Tibial artery (tissue), 4 donors: ENCODE measurements around the gene CPSF3.

Source experiments
- DNase-seq, 2 donors: peaks; one replicate each; pipeline ENCODE4 v3.0.0-alpha.2; 2019
- H3K27ac ChIP-seq, 2 donors: fragments of 200-600 bp; sonication (generic) in 1 of 2; 1 replicate in 1 of 2; 2 replicates in 1 of 2; pipeline ENCODE4 v1.5.1; 2018 to 2019; ENCODE audit warnings: mild to moderate bottlenecking in 1 of 2
- H3K27me3 ChIP-seq, 2 donors: fragments of 200-600 bp; sonication (generic) in 1 of 2; one replicate each; pipeline versions ENCODE4 v1.5.1 to v1.6.0; 2016 to 2019
- H3K36me3 ChIP-seq, 3 donors: fragments of 200-600 bp; sonication (generic) in 2 of 3; one replicate each; pipeline ENCODE4 v1.5.1; 2016 to 2019; ENCODE audit warnings: mild to moderate bottlenecking in 2 of 3
- H3K4me1 ChIP-seq, 4 donors: fragments of 200-600 bp; sonication (generic) in 2 of 4; 1 replicate in 3 of 4; 2 replicates in 1 of 4; pipeline ENCODE4 v1.5.1; 2016 to 2019
- H3K4me3 ChIP-seq, 2 donors: fragments of 200-600 bp; sonication (generic) in 1 of 2; 1 replicate in 1 of 2; 2 replicates in 1 of 2; pipeline ENCODE4 v1.5.1; 2018 to 2019; ENCODE audit warnings: mild to moderate bottlenecking in 2 of 2
- H3K9me3 ChIP-seq, 3 donors: fragments of 200-600 bp; sonication (generic) in 1 of 3; one replicate each; pipeline ENCODE4 v1.5.1; 2016 to 2019
- intact Hi-C: fragments of 100-400 bp; cut with DNase I; formaldehyde crosslinking; loops from one replicate; pipeline ENCODE4 v1.15.0; 2023; ENCODE audit warnings: low total_unique reads
- TF ChIP-seq, protein P1 (sequence below), 2 experiments: fragments of 200-600 bp in 1 of 2; fragments of 450-650 bp in 1 of 2; IDR thresholded peaks; one replicate each; pipeline ENCODE4 v1.5.1; 2017 to 2019; ENCODE audit warnings: antibody characterized with exemption in 2 of 2, mild to moderate bottlenecking in 1 of 2, moderate library complexity in 1 of 2

Gene CPSF3

DNA sequence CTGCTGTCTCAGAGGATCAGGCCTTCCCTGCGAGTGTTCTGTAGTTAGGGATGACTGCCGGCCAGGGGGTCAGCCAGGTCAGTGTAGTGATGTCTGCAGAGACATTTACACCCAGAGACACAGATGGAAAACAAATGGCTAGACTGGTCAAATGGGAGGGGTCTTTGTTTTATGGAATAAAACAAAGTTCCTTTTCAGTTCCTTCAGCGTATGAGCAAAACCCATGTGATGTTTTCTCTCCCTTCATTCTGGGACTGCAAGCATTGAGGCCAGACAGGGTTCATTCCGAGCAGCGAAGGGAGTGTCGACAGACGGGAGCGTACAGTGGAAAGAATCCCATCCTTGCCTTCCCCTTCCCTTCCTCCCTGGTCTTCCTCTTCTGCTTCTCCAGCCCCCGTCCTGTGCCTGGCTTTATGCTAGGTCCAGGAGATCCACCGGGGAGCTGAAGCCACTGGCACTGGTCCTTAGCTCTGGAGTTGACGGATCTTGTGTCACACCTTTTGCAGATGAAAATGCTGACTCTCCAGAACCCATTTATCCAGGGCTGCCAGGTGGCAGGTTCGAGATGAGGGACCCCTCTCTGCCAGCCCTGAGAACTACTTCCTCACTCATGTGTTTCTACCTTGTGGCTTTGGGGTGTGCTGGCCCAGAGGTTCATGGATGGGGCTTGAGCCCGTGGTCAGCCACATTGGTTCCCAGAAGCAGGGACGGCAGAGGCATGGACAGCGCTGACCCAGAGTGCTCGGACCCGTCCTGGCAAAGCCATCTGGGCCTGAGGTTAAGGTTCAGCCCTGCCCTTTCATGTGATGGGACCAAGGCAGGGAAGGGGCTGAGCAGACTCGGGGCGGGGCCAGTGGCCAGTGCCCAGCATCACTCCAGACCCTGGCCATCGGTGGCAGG, 24.3 kb upstream of the CPSF3 start:
- peak overlapping the region; percentile 21 to 41 for H3K27ac ChIP-seq
- H3K36me3 ChIP-seq: peaks cover 35 to 73% (median 63%) of the 10 kb centered on the region in 3 donors

DNA sequence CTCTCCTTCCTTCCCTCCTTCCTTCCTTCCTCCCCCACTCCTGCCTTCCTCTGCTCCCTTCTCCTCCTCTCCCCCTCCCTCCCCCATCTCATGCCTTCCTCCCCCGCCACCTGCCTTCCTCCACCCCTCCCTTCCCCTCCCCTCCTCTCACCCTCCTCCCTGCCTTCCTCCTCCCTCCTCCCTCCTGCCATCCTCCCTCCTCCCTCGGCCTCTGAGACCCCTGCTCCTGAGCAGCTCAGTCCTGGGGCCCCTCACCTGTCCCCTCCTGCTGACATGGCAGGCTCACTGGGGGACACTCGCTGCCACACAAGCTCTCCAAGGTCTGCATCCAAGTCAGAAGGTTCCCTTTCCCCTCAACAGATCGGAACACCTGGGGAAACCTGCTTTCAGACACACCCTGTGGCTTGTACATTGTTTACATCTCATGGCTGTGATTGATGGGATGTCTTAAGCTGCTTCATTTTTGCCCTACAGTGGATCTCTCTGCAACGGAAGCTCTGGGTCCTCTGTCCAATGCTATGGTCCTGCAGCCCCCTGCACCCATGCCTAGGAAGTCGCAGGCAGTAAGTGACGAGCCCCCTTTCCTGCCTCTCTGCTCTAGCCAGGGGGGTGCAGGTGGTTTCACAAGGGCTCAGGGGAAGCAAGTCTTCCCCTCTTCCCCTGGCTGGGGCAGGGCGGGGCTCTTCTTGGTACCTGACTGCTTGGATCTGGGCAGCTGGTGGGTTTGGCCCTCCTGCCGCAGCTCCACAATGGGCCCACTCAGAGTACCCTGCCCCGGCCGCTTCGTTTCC, 23.0 kb upstream of the CPSF3 start:
- Histone ChIP-seq H3K36me3 (peaks cover 23 to 62% (median 52%) of the 10 kb centered on the region in 3 donors), H3K27me3 (no peaks in the 10 kb centered on the region), H3K4me3 (no peak overlapping the region), H3K9me3 (no peaks in the 10 kb centered on the region), H3K4me1 (no peaks in the 10 kb centered on the region), H3K27ac (no peak overlapping the region)
- peak in 1 of 2 donors; percentile 45 for DNase-seq
- TF ChIP-seq, protein P1, sequence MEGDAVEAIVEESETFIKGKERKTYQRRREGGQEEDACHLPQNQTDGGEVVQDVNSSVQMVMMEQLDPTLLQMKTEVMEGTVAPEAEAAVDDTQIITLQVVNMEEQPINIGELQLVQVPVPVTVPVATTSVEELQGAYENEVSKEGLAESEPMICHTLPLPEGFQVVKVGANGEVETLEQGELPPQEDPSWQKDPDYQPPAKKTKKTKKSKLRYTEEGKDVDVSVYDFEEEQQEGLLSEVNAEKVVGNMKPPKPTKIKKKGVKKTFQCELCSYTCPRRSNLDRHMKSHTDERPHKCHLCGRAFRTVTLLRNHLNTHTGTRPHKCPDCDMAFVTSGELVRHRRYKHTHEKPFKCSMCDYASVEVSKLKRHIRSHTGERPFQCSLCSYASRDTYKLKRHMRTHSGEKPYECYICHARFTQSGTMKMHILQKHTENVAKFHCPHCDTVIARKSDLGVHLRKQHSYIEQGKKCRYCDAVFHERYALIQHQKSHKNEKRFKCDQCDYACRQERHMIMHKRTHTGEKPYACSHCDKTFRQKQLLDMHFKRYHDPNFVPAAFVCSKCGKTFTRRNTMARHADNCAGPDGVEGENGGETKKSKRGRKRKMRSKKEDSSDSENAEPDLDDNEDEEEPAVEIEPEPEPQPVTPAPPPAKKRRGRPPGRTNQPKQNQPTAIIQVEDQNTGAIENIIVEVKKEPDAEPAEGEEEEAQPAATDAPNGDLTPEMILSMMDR (IDR thresholded peaks at IDR 0.05): no peak
- intact Hi-C loops: no loop called here

More for the DNA sequence above, 24.3 kb upstream of the CPSF3 start:
- H3K4me1 ChIP-seq: no peaks in the 10 kb centered on the region
- H3K9me3 ChIP-seq: no peaks in the 10 kb centered on the region
- TF ChIP-seq, protein P1 (IDR thresholded peaks at IDR 0.05): no peak
- intact Hi-C loops: no loop called here
- no peak overlapping the region for H3K4me3 ChIP-seq
- H3K27me3 ChIP-seq: no peaks in the 10 kb centered on the region
- peak; percentile 48 to 66 for DNase-seq

- H3K27me3 ChIP-seq: no peaks in the 10 kb centered on the region
- no peaks in the 10 kb centered on the region for H3K9me3 ChIP-seq
- no peak overlapping the region for H3K4me3 ChIP-seq
- no peaks in the 10 kb centered on the region for H3K4me1 ChIP-seq
- intact Hi-C loops: no loop called here
- TF ChIP-seq, protein P1 (IDR thresholded peaks at IDR 0.05): no peak
- peaks cover 21 to 58% (median 47%) of the 10 kb centered on the region in 3 donors for H3K36me3 ChIP-seq
- DNase-seq: peak in 1 of 2 donors; percentile 46
- H3K27ac ChIP-seq: no peak overlapping the region
Observed at GRCh38 chr2:9401059-9401547, 22.4 kb upstream of the CPSF3 start.

GRCh38 chr2:9401646-9402371, 21.6 kb upstream of the CPSF3 start:
- intact Hi-C loops: no loop called here
- no peaks in the 10 kb centered on the region for H3K9me3 ChIP-seq
- H3K27me3 ChIP-seq: no peaks in the 10 kb centered on the region
- no peak overlapping the region for H3K27ac ChIP-seq
- peaks cover 15 to 56% (median 40%) of the 10 kb centered on the region in 3 donors for H3K36me3 ChIP-seq
- no peak overlapping the region for H3K4me3 ChIP-seq
- no peaks in the 10 kb centered on the region for H3K4me1 ChIP-seq
- TF ChIP-seq, protein P1 (IDR thresholded peaks at IDR 0.05): no peak
- DNase-seq: no peak

- no peak overlapping the region for H3K4me3 ChIP-seq
- peaks cover 0 to 16% (median 0%) of the 10 kb centered on the region in 4 donors for H3K4me1 ChIP-seq
- no peak overlapping the region for H3K27ac ChIP-seq
- peaks cover 15 to 61% (median 44%) of the 10 kb centered on the region in 3 donors for H3K36me3 ChIP-seq
- no peaks in the 10 kb centered on the region for H3K27me3 ChIP-seq
- intact Hi-C loops: no loop called here
- no peaks in the 10 kb centered on the region for H3K9me3 ChIP-seq
- DNase-seq: no peak
- TF ChIP-seq, protein P1 (IDR thresholded peaks at IDR 0.05): no peak
Observed at GRCh38 chr2:9403924-9404323, 19.5 kb upstream of the CPSF3 start.
